Stimulated activated CD8-positive, alpha-beta memory T cell treated with anti-CD3 and anti-CD28 coated beads, Interleukin-15, amount 100 ng/mL, for 48 hours (primary cell): ENCODE results near the gene RGP1.

Experiments
- DNase-seq, 2 donors: peaks; one replicate each; pipeline ENCODE4 v3.0.0-alpha.2; 2020; ENCODE audit warnings: low read depth in 2 of 2

The RGP1 gene

DNA sequence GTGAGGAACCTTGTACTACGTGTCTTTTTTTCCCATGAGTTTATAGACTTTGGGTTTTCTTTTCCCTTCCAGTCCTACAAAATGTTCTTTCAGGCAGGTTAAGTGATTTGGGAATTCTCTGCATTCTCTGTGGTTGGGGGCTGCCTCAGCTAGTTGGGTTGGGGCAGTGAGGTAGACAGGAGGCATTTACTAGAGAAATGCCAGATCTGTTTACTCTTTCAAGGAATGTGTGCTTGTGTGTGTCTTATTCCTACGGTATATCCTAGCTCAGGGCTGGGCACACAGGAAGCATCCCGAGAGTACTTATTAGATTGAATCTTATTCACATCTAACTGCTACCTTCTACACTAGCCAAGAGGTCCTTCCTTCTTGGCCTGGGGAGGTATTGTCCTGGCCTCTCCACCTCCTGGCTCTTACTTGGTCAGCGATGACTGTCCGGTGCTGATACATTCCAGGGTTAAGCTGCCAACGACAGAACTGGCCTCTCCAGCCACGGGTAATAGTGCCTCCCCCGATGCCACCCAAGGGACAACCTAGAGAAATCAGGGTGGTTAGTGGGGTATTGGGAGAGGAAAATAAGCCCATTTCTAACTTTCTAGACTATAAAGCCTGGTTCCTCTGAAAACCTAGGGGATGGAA lies 5.1 kb upstream of the RGP1 start:
- no peak for DNase-seq

DNA sequence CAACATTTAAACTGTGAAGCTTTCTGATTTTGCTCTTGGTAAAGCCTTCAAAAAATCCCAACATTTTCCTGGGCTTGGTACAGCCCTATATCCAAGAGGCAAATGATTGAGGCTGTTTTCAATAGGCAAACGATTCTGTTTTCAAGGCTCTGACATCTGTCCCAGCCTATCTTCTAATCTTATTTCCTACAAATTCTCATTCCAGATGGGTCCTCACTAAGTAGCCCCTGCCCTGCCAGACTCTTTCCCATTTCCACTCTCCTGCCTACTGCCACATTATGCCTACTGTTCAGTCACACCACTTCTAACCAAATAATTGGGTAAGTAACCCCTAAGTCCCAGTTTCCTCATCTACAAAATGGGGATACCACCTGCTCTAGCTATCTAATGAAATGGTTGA lies 3.5 kb upstream of the RGP1 start:
- DNase-seq: no peak

DNA sequence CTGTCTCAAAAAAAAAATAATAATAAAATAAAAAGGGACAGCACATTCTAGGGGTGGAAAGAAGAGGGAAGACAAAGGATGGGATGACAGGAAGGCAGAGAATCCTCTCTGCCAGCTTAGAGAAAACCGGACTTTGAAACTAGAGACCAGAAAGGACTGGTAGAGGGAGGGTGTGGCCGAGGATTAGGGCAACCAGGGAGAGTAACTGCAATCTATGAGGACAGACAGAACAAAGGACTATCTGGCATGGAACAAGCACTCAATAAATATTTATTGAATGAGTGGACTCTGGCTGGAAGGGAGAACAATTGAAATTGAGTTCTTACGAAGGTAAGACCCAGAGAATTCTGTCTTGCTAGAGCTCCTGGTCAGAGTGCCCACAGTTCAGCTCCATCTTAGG lies 2.5 kb upstream of the RGP1 start:
- no peak for DNase-seq

DNA sequence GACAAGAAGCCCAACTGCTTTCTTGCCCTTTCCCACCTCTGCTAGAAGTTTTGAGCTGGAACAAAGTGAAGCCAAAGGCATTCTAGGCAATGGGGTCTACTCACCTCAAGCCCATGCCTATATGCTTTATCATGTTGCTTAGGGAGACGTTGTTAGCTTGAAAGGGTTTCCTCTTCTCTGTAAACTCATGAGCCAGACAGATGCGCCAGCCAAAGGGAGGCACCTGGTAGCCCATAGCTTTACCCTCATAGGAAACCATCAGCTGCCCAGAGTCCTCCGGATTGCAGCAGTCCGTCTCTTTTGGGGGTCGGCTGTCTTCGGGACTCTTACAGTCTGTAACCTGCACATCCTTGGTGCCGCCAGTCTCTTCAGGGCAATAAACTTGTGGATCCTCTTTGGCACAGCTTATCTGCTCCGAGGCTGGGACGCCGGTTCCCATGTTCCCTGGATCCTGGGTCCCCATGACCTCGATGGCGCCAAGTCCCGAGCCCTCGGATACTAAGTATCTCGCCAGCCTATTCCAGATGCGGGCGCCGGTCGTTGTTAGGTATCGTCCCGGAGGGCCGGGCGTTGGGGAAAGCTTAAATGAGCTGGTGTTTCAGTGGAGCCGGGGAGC lies 737 bp upstream of the RGP1 start:
- DNase-seq: no peak

DNA sequence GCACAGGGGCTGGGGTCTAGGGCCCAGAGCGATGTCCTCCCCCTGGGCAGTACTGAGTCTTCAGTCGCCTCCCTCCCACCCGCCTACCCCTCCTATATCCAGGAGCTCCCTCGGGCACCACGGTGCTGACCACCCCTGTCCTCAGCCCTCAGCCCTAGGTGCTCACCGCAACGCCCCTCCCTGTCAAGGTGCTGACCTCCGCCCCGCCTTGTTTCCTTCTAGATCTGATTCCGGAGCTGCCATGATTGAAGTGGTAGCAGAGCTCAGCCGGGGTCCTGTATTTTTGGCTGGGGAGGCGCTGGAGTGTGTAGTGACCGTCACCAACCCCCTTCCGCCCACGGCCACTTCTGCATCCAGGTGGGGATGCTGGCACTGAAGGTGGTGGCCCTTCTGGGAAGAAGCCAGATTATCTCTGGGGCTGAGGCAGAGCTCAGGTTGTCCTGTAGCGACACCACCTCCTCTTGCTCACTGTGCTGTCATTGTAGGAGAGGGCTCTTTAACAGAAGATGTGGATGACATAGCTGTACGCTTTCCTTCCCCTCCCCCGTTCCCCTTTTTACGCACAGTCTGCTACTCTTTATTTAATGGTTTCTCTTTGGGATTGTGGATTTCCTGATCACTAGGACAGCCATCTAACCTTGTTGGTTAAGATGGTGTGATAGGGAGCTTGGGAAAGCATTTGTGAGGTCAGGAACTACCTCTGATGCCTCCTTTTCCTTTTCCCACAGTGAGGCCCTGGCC lies 598 bp downstream of the RGP1 start:
- DNase-seq: peak in 1 of 2 donors; percentile 9

- DNase-seq: no peak
These were observed 1.1 kb downstream of the RGP1 start for GRCh38 chr9:35750256-35750531.

- no peak for DNase-seq
These were observed 4.4 kb downstream of the RGP1 start for GRCh38 chr9:35753466-35753865.

- DNase-seq: no peak
These were observed 5.2 kb downstream of the RGP1 start, which contains the start of gene MSMP for GRCh38 chr9:35754264-35754663. TSS of gene MSMP (minus strand) at chr9:35754276. CDS start at chr9:35754129, 147 bp downstream.

DNA sequence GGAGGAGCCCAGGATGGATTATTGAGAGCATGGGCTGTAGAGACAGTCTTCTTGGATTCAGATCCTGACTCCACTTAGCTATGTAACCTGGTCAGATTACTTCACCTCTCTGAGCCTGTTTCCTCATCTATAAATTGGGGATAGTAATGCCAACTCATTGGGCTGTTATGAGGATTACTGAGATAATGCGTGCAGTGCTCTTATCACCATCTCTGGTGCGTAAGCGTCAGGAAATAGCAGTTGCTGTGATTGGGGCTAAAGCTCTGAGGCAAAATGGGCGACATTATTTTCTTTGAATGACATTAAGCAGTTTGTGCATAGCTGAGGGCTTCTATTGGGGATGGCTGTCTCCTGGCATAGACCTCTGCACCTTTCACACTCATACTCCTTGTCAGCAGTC lies 6.0 kb downstream of the RGP1 start:
- DNase-seq: no peak

DNA sequence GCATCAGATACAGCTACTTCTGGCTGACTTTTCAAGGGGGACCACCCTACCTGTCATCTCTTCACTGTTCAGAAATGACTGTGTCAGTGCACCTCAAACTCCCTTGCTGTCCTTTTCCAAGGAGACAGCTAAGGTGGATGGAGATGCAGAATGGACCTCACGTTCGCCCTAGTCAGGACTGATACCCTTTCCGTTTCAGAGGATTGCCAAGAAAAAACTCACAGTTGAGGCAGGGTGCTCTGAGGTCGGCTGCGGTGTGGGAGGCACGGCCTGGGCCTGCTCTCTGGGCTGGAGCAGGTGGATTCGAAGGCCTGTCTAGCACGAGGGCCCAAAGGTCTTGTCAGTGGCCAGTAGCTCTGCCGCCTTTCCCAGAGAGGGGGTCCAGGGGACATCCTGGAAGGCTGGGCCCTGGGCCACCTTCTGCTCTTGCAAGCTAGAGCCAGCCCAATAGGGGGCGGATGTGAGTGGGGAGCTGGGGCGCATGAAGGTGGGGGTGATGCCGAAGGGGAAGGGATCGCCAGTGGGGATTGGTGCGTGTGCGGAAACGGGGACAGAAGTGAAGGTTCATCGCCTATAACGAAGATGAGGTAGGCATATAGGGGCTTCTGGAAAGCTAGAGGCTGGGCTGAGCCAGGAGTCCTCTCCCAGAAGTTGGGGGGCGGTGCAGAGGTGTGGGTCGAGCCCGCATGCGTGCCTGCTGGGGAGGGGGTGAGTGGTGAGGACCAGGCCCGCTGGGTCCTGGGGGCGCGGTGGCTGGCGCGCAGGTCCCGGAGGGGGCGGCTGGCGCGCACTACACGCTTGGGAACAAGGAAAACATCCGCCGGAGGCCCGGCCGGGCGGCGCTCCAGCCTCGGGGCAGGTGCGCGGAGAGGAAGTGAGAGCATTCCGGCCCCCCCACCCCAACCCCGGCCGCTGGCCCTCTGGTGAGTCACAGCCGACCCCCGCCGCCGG lies 7.5 kb downstream of the RGP1 start:
- peak; percentile 69 to 70 for DNase-seq

DNA sequence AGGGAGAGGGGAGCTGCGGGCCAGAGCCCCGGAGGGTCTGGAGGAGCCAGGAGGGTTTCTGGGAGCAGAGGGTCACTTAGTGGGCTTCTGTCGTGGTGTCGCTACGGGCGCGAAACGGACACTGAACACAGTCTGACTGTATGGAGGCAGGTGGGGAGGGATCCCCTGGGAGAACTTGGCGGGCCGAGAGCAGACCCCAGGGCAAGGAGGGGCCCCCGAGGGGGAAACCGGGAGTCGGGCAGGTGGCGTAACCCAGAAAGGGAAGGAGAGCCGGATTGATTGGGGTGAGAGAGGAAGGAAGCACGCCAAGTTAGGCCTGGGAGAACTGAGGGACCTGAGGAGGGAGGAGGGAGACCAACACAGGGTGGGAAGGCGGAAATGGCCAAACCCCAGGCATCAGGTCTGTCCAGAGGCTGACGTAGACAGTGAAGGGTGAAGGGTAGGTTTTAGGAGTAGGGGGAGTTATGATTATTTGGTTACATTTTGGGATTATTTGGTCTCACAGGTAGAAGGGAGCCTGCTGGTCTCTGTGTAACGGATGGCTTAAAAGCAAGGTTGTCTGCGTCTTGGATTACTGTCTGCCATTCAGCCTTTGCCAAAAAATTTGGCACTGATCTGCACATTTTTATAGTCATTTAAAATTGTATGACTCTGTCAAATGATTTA lies 8.3 kb downstream of the RGP1 start:
- DNase-seq: peak; percentile 4 to 9

DNA sequence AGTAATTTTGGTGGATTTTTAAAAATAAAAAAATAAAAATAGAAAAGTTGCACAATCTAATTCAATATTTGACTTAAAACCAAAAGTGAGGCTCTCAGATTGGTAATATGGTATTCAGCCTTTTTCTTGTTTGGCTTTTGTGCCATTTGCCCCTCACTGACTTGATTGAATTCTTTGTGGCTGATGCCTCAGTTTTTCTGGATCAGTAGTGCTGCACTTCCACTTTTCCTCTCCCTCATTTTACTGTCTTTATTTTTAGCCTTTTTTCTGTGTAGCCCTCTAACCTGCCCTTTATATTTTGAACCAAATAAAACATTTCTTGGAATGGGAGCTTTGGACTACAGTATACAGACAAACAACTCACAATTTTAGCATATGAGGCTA lies 8.8 kb downstream of the RGP1 start:
- DNase-seq: no peak

- no peak for DNase-seq
These were observed 9.5 kb downstream of the RGP1 start for GRCh38 chr9:35758475-35759050.

DNA sequence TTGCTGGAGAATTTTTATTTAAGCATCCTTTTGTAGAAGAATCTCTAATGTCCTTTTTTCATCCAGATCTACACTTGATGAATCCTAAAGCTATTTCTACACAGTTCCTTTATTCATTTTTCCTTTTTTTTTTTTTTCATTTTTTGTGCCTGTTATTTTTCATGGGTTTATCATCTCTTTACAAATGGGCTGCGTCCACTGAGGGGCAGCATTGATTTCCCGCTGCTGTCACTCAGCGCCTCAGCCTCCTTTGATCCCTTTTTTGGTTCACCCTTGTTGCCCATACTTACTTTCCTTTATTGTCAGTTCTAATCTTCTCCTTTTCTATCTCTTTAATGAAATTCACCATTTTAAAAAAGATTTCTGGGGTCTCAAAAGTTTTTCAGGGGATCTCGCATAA lies 10.7 kb downstream of the RGP1 start:
- no peak for DNase-seq

- DNase-seq: no peak
These were observed 11.6 kb downstream of the RGP1 start for GRCh38 chr9:35760651-35761050.

- DNase-seq: no peak
These were observed 14.1 kb downstream of the RGP1 start for GRCh38 chr9:35763181-35763580.

- no peak for DNase-seq
These were observed 14.7 kb downstream of the RGP1 start for GRCh38 chr9:35763803-35764202.

DNA sequence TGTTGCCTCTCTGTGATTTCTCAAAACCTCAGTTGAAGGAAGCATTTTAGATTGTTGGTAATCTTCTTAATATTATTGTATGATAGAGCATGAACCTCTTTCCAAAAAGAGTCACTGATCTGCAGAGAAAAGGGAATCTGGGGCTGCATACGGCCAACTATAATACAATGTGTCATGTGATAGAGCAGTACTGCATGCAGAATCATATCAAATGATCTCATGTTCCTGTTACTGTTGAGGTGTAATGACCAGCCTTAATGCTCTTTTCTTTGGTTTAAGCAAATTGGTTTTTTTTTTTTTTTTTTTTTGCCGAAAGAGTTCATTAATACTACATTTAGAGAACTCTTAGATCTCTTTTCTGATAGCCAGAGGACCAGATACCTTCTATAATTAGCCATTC lies 17.9 kb downstream of the RGP1 start:
- no peak for DNase-seq

DNA sequence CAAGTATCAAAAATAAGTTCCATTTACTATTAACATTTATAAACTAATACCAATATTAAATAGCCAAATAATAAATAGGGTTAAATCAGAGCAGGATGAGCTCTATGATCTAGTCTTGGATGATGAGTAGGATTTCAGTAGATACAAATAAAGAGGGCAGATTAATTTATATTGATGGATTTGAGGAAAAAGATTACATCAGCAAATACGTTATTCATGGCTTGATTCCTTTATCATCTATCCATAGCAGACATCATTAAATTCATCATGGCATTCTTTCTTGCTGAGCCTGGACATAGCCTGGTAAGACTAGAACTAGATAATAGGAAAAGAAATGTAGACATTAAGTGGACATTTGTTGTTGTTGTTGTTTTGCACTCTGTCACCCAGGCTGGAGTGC lies 18.4 kb downstream of the RGP1 start:
- no peak for DNase-seq

- DNase-seq: no peak
These were observed 20.7 kb downstream of the RGP1 start for GRCh38 chr9:35769763-35770162.

- DNase-seq: no peak
These were observed 22.0 kb downstream of the RGP1 start for GRCh38 chr9:35771075-35771433.
